SU-DHL-6 (cell line): ENCODE measurements around the gene LMX1A.

Experiments used
- CTCF ChIP-seq: fragments of 200-600 bp; sonication (generic); IDR thresholded peaks from one replicate; pipeline ENCODE4 v1.5.1; 2017; ENCODE audit warnings: antibody characterized with exemption, mild to moderate bottlenecking, low read length, moderate library complexity; ENCODE audit not compliant: insufficient read depth, poor library complexity, severe bottlenecking
- EZH2phosphoT487 ChIP-seq: fragments of 200-600 bp; sonication (generic), shearing (Covaris generic); conservative IDR thresholded peaks from 2 replicates; pipeline ENCODE4 v1.6.1; 2018; ENCODE audit warnings: mild to moderate bottlenecking, antibody characterized with exemption, low read length, moderate library complexity, mixed read lengths

- TF ChIP-seq CTCF (no peak), EZH2phosphoT487 (no peak)
These were observed 115.2 kb downstream of the LMX1A start for GRCh38 chr1:165241321-165241720.
